Mucosa of descending colon (tissue), 3 donors: ENCODE measurements around the gene TXN. TPM values are rescaled to one million over a fixed set of nuclear protein-coding genes. Genes with fewer than 3 reads are reported as not detected.

Experiments
- ATAC-seq: fragments of 200-7000 bp; cut with Tn5 transposase; one replicate; pipeline ENCODE4 v1.9.1; 2020; ENCODE audit warnings: mild to moderate bottlenecking, moderate library complexity
- DNase-seq, 3 donors: peaks; one replicate each; pipeline ENCODE4 v3.0.0-alpha.2; 2020
- H3K36me3 ChIP-seq: fragments of 200-600 bp; one replicate; pipeline ENCODE4 v1.8.0; 2021; ENCODE audit warnings: low read depth, mild to moderate bottlenecking
- H3K4me1 ChIP-seq: fragments of 200-600 bp; one replicate; pipeline ENCODE4 v1.8.0; 2021; ENCODE audit warnings: low read depth, mild to moderate bottlenecking
- H3K4me3 ChIP-seq: fragments of 200-600 bp; one replicate; pipeline ENCODE4 v1.8.0; 2021; ENCODE audit warnings: mild to moderate bottlenecking
- H3K9me3 ChIP-seq: fragments of 200-600 bp; one replicate; pipeline ENCODE4 v1.8.0; 2021; ENCODE audit warnings: mild to moderate bottlenecking
- CTCF ChIP-seq: fragments of 200-600 bp; IDR thresholded peaks from one replicate; pipeline ENCODE4 v1.8.0; 2022; ENCODE audit warnings: antibody characterized with exemption, mild to moderate bottlenecking
- intact Hi-C, 2 donors: fragments of 100-400 bp; cut with DNase I in 1 of 2; cut with micrococcal nuclease in 1 of 2; formaldehyde crosslinking; loops; one replicate each; pipeline versions ENCODE4 v1.11.0 to v1.11.1; 2022; cut with DNase I, micrococcal nuclease
- total RNA-seq, 3 donors: library from RNA; stranded (reverse); fragmentation: NEBNext Ultra II Directional in 2 of 3; extraction: Animal tissue kit (Norgen Biotek cat#: 25700) in 2 of 3; gene quantifications; one replicate each; pipeline versions ENCODE4 v1.2.1 to v1.2.4, GENCODE V29; 2021 to 2023
- donor health status: DM: no; HTN: no; CAD: no; lungs with moderate emphysema.
- donor health status: DM: no; HTN: no; CAD: no.
- donor health status: DM: no; HTN: yes; CAD: no.

TXN gene
- total RNA-seq, 3 donors from 2014 or later: 228 to 441 (median 422) TPM

- Histone ChIP-seq H3K4me3 (no peak overlapping the region), H3K36me3 (peaks cover 4% of the 10 kb centered on the region), H3K9me3 (no peaks in the 10 kb centered on the region), H3K4me1 (no peaks in the 10 kb centered on the region)
- DNase-seq (no peak), ATAC-seq (no peak)
- TF ChIP-seq CTCF: no peak
- intact Hi-C loops: no loop called here
These were observed 11.7 kb downstream of the TXN start for GRCh38 chr9:110244616-110245015.

DNA sequence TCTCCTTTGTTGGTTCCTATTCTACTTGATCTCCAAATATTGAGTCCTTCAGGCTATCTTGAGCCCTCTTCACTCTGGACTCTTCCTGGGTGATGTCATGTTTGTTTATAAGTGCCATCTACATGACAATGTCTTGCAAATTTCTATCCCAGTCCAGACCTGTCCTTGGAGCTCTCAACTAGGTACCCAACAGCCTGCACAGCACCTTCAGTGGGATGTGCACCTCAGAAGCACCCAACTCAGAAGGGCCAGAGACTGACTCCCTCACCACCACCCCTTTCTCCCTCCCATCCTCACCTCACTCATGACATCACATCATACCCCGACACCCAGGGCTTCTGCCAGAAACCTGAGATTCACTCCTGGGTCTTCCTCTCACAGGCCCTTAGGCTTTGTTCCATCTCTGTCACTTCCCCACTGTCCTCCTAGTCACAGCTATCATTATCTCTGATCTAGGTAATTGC lies 14.4 kb downstream of the TXN start:
- peak; percentile 41 for ATAC-seq
- H3K36me3 ChIP-seq: no peaks in the 10 kb centered on the region
- no peak for TF ChIP-seq CTCF

DNA sequence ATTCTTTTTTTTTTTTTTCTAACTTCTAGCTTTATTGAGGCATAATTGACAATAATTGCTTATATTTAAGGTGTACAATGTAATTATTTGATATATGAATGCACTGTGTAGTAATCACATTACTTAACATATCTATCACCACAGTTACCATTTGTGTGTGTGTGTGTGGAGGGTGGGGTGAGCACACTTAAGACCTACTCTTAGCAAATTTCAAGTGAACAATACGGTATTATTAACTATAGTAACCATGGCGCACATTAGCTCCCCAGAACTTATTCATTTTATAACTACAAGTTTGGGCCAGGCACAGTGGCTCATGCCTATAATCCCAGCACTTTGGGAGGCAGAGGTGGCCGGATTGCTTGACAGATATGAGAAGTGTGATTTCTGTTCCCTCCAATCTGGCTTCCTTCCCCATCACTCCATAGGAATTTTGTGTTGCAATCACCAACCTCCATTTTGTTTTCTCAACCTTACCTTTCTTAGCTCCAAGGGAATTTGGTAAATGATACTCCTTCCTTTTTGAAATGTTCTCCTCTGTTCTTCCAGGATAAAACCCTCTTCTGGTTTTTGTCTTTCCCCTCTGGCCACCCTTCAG lies 14.9 kb downstream of the TXN start:
- Histone ChIP-seq H3K4me3 (no peak overlapping the region), H3K4me1 (no peaks in the 10 kb centered on the region), H3K36me3 (no peaks in the 10 kb centered on the region), H3K9me3 (no peaks in the 10 kb centered on the region)
- peak; percentile 17 for ATAC-seq
- DNase-seq: no peak
- intact Hi-C loops: no loop called here
- no peak for TF ChIP-seq CTCF

More for the DNA sequence above, 14.4 kb downstream of the TXN start:
- DNase-seq: no peak
- Histone ChIP-seq H3K9me3 (no peaks in the 10 kb centered on the region), H3K4me3 (no peak overlapping the region), H3K4me1 (no peaks in the 10 kb centered on the region)
- intact Hi-C loops: no loop called here

- intact Hi-C loops: no loop called here
- H3K9me3 ChIP-seq: no peaks in the 10 kb centered on the region
- H3K36me3 ChIP-seq: no peaks in the 10 kb centered on the region
- ATAC-seq: no peak
- no peak for DNase-seq
- no peak overlapping the region for H3K4me3 ChIP-seq
- H3K4me1 ChIP-seq: no peaks in the 10 kb centered on the region
- TF ChIP-seq CTCF: no peak
These were observed 16.1 kb downstream of the TXN start for GRCh38 chr9:110240198-110240597.

DNA sequence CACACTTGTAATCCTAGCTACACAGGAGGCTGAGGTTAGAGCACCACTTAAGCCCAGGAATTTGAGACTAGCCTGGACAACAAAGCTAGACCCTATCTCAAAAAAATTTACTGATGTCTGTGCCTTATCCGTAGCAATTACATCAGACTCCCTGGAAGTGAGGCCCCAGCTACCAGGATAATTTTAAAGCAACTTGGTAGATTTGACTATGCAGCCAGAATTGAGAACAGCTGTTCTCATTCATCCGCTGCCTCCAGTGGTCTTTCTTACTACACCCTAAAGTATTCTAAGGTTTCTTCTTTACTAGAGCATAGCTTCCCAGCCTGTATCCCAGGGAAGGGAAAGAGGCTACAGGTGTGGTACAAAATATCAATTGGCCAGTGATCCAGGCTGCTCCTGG lies 28.0 kb downstream of the TXN start:
- H3K4me3 ChIP-seq: no peak overlapping the region
- ATAC-seq: no peak
- H3K36me3 ChIP-seq: no peaks in the 10 kb centered on the region
- no peak for DNase-seq
- intact Hi-C loops: no loop called here
- no peak for TF ChIP-seq CTCF
- no peaks in the 10 kb centered on the region for H3K4me1 ChIP-seq
- H3K9me3 ChIP-seq: no peaks in the 10 kb centered on the region

DNA sequence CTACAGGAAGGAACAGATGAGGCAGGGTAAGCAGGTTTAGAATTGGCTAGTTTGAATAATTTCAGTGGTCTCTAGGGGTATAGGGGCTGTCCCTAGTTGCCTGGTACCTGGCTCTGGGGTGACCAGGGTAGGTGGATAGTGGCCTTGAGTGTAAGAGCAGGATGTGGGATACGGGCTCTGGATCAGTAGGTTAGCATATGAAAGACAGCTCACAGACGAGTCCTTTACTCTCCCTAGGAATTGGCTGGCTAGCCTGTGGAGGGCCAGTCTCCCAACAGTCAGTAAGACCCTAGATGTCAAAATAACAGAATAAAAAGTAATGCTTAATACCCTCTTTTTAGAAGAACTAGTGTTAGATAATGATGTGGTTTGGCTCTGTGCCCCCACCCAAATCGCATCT lies 31.7 kb downstream of the TXN start:
- TF ChIP-seq CTCF: no peak
- H3K4me1 ChIP-seq: peaks cover 10% of the 10 kb centered on the region
- H3K36me3 ChIP-seq: no peaks in the 10 kb centered on the region
- H3K9me3 ChIP-seq: no peaks in the 10 kb centered on the region
- no peak for DNase-seq
- H3K4me3 ChIP-seq: no peak overlapping the region
- intact Hi-C loops: no loop called here
- no peak for ATAC-seq
